ENCODE results near the gene PIGC.

The PIGC gene

DNA sequence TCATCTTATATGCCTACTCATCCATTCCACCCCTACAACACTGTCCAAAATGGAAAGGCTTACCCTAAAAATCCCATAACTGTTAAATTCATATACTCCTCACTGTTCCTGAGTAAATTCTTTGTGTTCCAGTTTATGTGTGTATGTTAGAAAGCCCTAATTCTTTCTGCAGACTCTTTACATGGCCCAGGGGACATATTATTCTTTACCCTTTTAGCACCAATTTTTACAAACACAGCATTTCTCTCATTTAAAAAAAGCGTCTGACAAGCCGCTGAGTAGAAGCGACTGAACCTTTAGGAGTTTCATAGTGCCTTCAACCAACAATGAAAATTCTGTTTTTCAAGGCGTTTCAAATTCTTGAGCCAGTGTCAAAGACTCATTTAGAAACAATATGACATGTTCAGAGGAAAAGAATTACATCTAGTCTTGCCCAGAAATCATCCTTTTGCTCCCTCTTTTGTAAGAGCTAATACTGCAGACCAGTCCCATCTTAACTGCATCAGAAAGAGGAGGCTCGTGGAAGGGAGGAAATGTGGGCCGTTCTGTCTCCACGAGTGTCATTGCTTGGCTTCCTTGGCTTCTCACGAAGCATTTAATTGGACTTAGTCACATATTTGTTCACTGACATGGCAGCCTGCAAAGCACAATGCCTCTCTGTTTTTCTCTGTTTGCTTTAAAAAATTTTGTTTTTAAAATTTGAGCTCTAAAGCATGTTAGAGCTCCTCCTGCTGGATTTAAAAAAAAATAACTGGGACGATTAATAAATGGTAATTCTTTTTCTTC is 44.7 kb downstream of the PIGC start:
- no peak for DNase-seq (ENCODE audit: low read depth in 2 of 2)

DNA sequence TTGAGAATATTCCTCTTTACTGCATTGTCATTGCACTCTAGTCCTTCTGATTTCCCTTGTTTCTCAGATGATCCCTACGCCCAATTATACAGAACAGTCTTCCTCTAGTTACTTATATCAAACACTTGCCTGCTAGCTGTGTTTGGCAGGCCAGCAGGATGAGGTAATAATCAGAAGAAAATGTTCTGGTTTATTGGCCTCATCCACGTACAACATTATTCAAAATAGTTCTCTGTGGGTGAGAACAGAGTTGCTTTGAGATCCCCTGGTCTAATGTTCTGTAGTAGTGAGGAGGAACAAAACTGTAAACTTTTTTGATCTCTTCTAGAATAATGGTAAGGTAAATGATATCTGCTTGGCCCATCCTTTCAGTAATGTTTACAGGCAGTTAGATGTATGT is 45.7 kb downstream of the PIGC start:
- DNase-seq (ENCODE audit: low read depth in 2 of 2) = no peak

DNA sequence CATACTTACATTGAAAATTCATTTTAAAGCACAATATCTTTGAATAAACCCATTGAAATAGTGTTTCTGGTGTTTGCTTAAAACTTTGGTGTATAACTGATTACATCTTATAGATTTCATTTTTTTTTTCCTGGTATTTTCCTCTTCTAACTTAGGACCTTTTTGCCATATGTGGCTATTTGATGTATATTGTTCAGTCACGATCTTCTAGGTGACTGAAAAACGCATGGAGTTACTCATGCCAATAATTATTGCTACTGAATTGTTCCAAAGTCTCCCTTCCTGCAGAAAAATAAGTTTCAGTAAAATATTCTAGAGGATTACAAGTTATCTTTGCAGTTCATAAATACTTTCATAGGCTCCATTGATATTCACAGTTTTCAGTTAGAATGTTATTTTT is 46.2 kb downstream of the PIGC start:
- no peak for DNase-seq (ENCODE audit: low read depth in 2 of 2)

DNA sequence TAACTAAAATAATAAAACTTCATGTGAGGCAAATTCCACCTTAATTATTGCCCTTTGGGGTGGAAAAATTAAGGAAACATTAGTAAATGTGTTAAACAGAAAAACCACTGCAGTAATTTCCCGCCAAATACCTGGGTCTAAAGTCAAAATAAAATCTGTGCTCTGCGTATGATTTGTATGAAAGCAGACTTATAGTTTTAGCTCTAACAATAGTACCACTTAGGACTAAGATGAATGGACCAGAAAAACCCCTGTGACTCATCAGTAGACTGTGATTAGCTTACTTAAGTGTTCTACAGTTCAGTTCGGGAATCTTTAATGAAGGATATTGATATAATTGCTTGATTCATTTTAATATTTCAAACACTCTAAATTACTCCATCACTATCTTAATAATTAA is 46.6 kb downstream of the PIGC start:
- DNase-seq (ENCODE audit: low read depth in 2 of 2) = no peak

DNA sequence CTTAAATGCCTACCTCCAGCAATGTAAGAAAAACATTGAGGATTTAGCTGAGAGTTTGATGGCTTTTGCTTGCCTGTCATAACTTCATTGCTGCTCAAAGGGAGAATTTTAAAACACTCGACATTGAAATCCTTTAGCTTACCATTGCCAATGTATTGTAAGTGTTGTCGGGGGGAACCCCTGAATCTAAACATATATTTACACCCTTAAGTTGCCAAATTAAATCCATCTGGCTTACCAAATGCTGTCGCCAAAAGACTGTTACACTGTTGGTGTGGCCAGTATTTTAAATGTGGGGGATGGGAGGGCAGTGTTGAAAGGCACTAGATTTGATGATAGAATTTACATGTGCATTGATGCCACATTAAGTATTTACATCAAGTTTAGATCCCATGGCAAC is 48.3 kb downstream of the PIGC start:
- no peak for DNase-seq (ENCODE audit: low read depth in 2 of 2)

DNA sequence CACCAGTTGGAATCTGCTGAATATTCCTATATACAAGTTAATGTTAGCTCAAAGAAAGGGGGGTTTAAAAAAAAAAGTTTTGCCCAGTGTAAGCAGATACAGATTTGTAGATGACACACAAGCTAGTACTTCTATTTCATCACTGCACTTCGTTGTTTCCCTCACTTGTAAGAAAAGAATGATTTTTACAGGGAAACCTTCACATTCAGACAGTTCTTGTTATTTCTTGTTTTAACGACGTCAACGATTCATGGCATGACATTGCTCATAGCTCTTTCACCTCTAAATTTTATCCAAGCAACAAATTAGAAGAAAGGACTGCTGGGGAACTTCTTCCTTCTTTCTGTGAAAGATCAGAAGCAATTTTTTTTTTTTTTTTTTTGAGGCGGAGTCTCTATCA is 49.1 kb downstream of the PIGC start:
- no peak for DNase-seq (ENCODE audit: low read depth in 2 of 2)

DNA sequence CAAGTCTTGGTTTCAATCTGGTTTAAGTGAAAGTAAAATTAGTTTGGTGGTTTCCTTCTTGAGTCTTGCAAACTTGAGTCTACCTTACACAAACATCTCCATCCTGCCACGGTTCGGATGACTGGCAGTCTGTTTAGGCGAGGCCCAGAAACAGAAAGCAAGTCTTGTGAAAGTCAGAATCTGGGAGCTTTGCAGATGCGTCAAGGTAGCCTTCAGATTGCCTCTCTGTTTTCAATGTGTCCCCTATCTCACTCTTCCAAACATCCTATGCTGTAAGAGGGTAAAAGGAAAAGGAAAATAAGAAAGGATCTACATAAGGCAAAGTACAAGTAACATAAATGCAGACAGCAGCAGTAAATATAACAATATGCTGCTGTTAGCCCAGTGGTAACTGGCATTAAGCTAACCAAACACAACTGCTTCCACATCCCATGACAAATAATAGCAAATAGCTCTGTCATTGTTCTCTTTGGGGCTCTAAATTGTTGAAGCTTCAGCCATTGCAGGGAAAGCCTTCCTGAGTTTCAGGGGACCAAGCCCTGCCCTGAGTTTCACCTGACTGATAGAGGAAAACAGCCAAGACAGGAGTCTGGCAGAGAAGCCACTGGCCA is 49.6 kb downstream of the PIGC start:
- peak; percentile 28 to 53 for DNase-seq (ENCODE audit: low read depth in 2 of 2)

DNA sequence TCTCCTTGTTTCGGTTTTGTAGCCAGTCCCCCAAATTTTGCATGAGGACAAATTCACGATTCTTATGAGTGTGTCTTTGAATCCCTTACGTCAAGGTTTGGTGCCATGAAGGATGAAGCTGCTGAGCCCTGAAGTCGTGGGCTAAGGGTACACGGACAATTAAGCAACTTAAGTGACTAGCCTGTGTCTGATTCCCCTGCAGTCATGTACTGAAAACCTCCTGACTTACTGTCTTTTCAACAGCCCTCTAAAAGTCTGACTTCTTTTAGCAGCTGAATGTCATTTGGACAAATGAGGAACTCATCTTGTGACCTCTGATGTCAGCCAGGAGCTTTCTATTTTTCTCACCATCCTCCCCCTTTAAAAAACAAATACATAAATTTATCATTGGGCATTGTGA is 50.5 kb downstream of the PIGC start:
- DNase-seq (ENCODE audit: low read depth in 2 of 2) = no peak

DNA sequence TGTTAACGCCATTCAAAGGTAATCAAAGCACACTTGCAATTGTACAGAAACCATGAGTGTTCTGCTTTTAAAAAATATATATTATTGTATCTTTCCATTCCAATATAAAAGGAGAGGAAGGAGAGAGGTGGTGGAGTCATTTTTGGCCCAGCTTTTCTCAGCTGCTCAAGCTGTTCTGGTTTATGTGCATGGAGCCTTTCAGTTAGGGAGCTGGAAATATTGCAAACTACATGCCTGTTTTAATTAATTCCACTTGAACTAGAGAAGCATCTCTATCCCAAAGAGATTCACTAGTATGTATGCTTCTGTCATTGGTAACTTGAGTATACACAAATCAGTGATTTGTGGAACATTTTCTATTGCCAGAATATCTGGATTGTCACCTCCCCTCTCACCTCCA is 51.9 kb downstream of the PIGC start:
- DNase-seq (ENCODE audit: low read depth in 2 of 2) = no peak
